Measurements from ENCODE around the gene NOP10.
A peak's percentile ranks its signal among the peaks of the same experiment; 100 is the strongest.

NOP10 gene

GRCh38 chr15:34331809-34332208 lies 11.1 kb downstream of the NOP10 start:
- no peak for DNase-seq (ENCODE audit: low spot score)

- no peak for DNase-seq (ENCODE audit: low spot score)
Measured at GRCh38 chr15:34330279-34330678, 12.7 kb downstream of the NOP10 start.

GRCh38 chr15:34329006-34329405 lies 13.9 kb downstream of the NOP10 start:
- no peak for DNase-seq (ENCODE audit: low spot score)

GRCh38 chr15:34327906-34328305 lies 15.0 kb downstream of the NOP10 start:
- DNase-seq (ENCODE audit: low spot score): no peak

- DNase-seq (ENCODE audit: low spot score): no peak
Measured at GRCh38 chr15:34325368-34325767, 17.6 kb downstream of the NOP10 start.

- no peak for DNase-seq (ENCODE audit: low spot score)
Measured at GRCh38 chr15:34324933-34325332, 18.0 kb downstream of the NOP10 start.

- DNase-seq (ENCODE audit: low spot score): no peak
Measured at GRCh38 chr15:34323217-34323616, 19.7 kb downstream of the NOP10 start.

- peak; percentile 89 for DNase-seq (ENCODE audit: low spot score)
Measured at GRCh38 chr15:34318277-34319079, 24.5 kb downstream of the NOP10 start.

GRCh38 chr15:34314491-34315490 lies 28.1 kb downstream of the NOP10 start:
- DNase-seq (ENCODE audit: low spot score): no peak

GRCh38 chr15:34311563-34311962 lies 31.4 kb downstream of the NOP10 start:
- DNase-seq (ENCODE audit: low spot score): no peak

- no peak for DNase-seq (ENCODE audit: low spot score)
Measured at GRCh38 chr15:34304613-34305012, 38.3 kb downstream of the NOP10 start.

- DNase-seq (ENCODE audit: low spot score): no peak
Measured at GRCh38 chr15:34301058-34301457, 41.9 kb downstream of the NOP10 start.

GRCh38 chr15:34297059-34297458 lies 45.9 kb downstream of the NOP10 start:
- DNase-seq (ENCODE audit: low spot score): peak; percentile 9

GRCh38 chr15:34292621-34293020 lies 50.3 kb downstream of the NOP10 start:
- DNase-seq (ENCODE audit: low spot score): no peak

Measured in LoVo (cell line).